ENCODE data around the gene AANAT. TPM values are rescaled to one million over a fixed set of nuclear protein-coding genes. Genes with fewer than 3 reads are reported as not detected.

AANAT gene
- total RNA-seq, 1 experiment from 2014 or later, result not detected

DNA sequence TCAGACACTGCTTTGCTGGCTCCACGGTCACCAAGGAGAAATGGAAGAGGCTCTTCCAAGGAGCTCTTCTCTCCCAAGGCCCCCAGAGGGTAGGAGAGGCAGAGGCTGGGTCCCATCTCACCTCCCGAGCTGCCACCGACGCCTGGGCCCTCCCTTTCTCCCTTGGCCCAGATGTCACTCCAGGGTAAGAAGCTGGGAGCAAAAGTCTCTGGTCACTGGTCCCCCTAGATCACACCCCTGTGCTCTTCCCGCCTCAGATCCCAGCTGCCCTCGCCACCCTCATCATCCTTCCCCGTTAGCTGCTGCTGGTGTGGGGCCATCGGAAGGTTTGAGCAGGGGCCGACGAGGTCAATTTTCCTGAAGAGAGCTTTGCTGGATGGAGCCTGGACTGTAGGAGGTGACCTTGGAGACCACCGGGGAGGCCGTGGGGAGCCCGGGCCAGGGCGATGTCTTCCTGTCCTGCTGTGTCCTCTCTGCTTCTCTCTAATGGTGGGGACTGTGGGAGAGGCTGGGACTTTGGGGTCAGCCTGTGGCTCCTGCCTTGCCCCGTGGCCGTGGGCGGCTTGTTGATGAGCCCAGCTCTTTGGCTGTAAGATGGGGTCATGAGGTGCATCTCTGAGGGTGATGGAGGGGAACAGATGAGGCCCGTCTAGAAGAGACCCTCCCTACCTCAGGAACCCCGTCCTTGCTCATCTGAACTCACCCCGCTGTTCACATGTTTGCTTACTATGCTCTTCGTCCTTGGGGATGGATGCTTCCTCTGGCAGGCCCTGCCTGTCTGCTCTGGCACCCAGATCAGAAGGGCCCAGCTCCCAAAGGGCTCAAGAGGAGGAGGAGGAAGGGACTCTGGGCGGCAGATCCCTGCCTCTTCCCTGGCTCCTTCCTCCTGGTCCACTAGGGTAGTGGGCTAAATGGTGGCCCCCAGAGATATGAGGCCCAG lies 45.2 kb downstream of the AANAT start:
- H2AFZ ChIP-seq (ENCODE audit: low read depth, low read length, poor library complexity, severe bottlenecking), result no peak overlapping the region
- ATAC-seq (no peak), DNase-seq (ENCODE audit: low read depth, low spot score) (no peak)
- H3K79me2 ChIP-seq (ENCODE audit: insufficient read depth, low read length), result no peaks in the 10 kb centered on the region
- POLR2A ChIA-PET, result no interaction called here
- no peaks in the 10 kb centered on the region for H3K9me3 ChIP-seq (ENCODE audit: control insufficient read depth in 1 of 2, insufficient read depth in 1 of 2, low read depth in 1 of 2, low read length in 2 of 2)
- no peak overlapping the region for H3K4me2 ChIP-seq (ENCODE audit: low read length)
- CTCF ChIA-PET, result interaction anchor here (1.1 to 1.3 kb wide), 3 partner anchors 10 to 115 kb away, joined by 3 to 7 read pairs (median 5); no protein-coding TSS in a partner anchor
- H4K20me1 ChIP-seq (ENCODE audit: insufficient read depth), result no peaks in the 10 kb centered on the region
- H3K27ac ChIP-seq (ENCODE audit: low read depth, low read length), result no peak overlapping the region
- H3K27me3 ChIP-seq (ENCODE audit: insufficient read depth, low read length), result no peaks in the 10 kb centered on the region
- no peaks in the 10 kb centered on the region for H3K9me2 ChIP-seq (ENCODE audit: insufficient read depth)
- RAD21 ChIA-PET (ENCODE audit: low non-redundant PET in 1 of 2, low total read pairs in 2 of 2, uncharacterized antibody in 2 of 2, unreplicated experiment in 2 of 2), result no interaction called here
- intact Hi-C loops (cut with micrococcal nuclease), result no loop called here
- no peaks in the 10 kb centered on the region for H3K36me3 ChIP-seq (ENCODE audit: control insufficient read depth in 1 of 2, insufficient read depth in 2 of 2, low read length in 2 of 2)
- no peak overlapping the region for H3K4me3 ChIP-seq (replicated peaks in 1 of 2; ENCODE audit: low read depth in 1 of 2, low read length in 2 of 2)
- peaks cover 0 to 3% of the 10 kb centered on the region in 2 experiments; a peak in 2 of 4 replicates for H3K4me1 ChIP-seq (ENCODE audit: control insufficient read depth in 1 of 2, insufficient read depth in 2 of 2, low read length in 2 of 2)
- H3K9ac ChIP-seq (ENCODE audit: low read length), result no peak overlapping the region
- TF ChIP-seq ZNF274 (IDR thresholded peaks at IDR 0.05; ENCODE audit: low read depth, low read length) (no peak), CBX3 (IDR thresholded peaks at IDR 0.05; ENCODE audit: low read depth) (no peak), POLR2AphosphoS5 (IDR thresholded peaks at IDR 0.05; ENCODE audit: low read depth, low read length) (no peak), ATF3 (IDR thresholded peaks at IDR 0.05) (no peak), YY1 (IDR thresholded peaks at IDR 0.05; ENCODE audit: extremely low read depth, insufficient replicate concordance, low read depth, low read length) (no peak), FOSL1 (IDR thresholded peaks at IDR 0.05; ENCODE audit: low read depth) (no peak), ZBTB33 (IDR thresholded peaks at IDR 0.05; ENCODE audit: extremely low read depth, insufficient replicate concordance, low read length) (no peak), EZH2 (IDR thresholded peaks at IDR 0.05) (no peak), EGR1 (IDR thresholded peaks at IDR 0.05; ENCODE audit: low read depth) (no peak)
- TF ChIP-seq, protein P1, sequence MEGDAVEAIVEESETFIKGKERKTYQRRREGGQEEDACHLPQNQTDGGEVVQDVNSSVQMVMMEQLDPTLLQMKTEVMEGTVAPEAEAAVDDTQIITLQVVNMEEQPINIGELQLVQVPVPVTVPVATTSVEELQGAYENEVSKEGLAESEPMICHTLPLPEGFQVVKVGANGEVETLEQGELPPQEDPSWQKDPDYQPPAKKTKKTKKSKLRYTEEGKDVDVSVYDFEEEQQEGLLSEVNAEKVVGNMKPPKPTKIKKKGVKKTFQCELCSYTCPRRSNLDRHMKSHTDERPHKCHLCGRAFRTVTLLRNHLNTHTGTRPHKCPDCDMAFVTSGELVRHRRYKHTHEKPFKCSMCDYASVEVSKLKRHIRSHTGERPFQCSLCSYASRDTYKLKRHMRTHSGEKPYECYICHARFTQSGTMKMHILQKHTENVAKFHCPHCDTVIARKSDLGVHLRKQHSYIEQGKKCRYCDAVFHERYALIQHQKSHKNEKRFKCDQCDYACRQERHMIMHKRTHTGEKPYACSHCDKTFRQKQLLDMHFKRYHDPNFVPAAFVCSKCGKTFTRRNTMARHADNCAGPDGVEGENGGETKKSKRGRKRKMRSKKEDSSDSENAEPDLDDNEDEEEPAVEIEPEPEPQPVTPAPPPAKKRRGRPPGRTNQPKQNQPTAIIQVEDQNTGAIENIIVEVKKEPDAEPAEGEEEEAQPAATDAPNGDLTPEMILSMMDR (IDR thresholded peaks at IDR 0.05 in 2 of 3, conservative IDR thresholded peaks at IDR 0.05 in 1 of 3; ENCODE audit: borderline replicate concordance in 1 of 3, insufficient read depth in 1 of 3, low read depth in 2 of 3, low read length in 2 of 3), result no peak
- BruUV-seq (replicated peaks), result no TSS peak
